Activated CD4-positive, alpha-beta T cell treated with anti-CD3 and anti-CD28 coated beads, Interleukin-2, amount 10 ng/mL, durations not matched to agents 7 days and 5 days (primary cell): ENCODE data around the gene ZNF556. TPM values are rescaled to one million over a fixed set of nuclear protein-coding genes. Genes with fewer than 3 reads are reported as not detected.

Source experiments
- total RNA-seq, 2 experiments: library from RNA; stranded (reverse); gene quantifications; one replicate each; pipeline ENCODE4 v1.2.3, GENCODE V29; 2021

The ZNF556 gene
- total RNA-seq, 2 experiments from 2014 or later: not detected

Other genes starting within 250 kb of the ZNF556 start
- gene GNG7, start 164.6 kb upstream of the ZNF556 start, total RNA-seq: 1 to 10 TPM; 1.1 to 1.2 TPM
- not detected for gene DIRAS1, start 146.0 kb upstream of the ZNF556 start, total RNA-seq
- 10 to 100 TPM; 31.5 to 37.5 TPM for gene SLC39A3, start 127.3 kb upstream of the ZNF556 start, total RNA-seq
- 10 to 100 TPM; 46.6 to 46.9 TPM for gene SGTA, start 84.1 kb upstream of the ZNF556 start, total RNA-seq
- gene THOP1, start 81.8 kb upstream of the ZNF556 start, total RNA-seq: 10 to 100 TPM; 84.2 to 97.1 TPM
- 1 to 10 TPM; 4.1 to 4.6 TPM for gene ZNF554, start 47.5 kb upstream of the ZNF556 start, total RNA-seq
- 1 to 10 TPM; 2.2 to 3.2 TPM for gene ZNF555, start 25.9 kb upstream of the ZNF556 start, total RNA-seq
- 1 to 10 TPM; 4.4 to 4.9 TPM for gene ZNF57, start 33.6 kb downstream of the ZNF556 start, total RNA-seq
- gene ZNF77, start 77.6 kb downstream of the ZNF556 start, total RNA-seq: 1 to 10 TPM; 4.6 to 5.6 TPM
- gene TLE6, start 110.2 kb downstream of the ZNF556 start, total RNA-seq: 1 to 10 TPM; 1.2 to 1.6 TPM
- under 1 TPM; 0.99 to 1.00 TPM for gene TLE2, start 161.9 kb downstream of the ZNF556 start, total RNA-seq
- gene TLE5, start 195.2 kb downstream of the ZNF556 start, total RNA-seq: 100 to 1,000 TPM; 837 to 960 TPM
- under 1 TPM; 0.79 to 0.87 TPM for gene GNA11, start 227.0 kb downstream of the ZNF556 start, total RNA-seq